ENCODE measurements around the gene MOSMO. TPM values are rescaled to one million over a fixed set of nuclear protein-coding genes. Genes with fewer than 3 reads are reported as not detected.
A peak's percentile ranks its signal among the peaks of the same experiment; 100 is the strongest.

The MOSMO gene
- polyA plus RNA-seq, 1 experiment = 7.3 TPM

DNA sequence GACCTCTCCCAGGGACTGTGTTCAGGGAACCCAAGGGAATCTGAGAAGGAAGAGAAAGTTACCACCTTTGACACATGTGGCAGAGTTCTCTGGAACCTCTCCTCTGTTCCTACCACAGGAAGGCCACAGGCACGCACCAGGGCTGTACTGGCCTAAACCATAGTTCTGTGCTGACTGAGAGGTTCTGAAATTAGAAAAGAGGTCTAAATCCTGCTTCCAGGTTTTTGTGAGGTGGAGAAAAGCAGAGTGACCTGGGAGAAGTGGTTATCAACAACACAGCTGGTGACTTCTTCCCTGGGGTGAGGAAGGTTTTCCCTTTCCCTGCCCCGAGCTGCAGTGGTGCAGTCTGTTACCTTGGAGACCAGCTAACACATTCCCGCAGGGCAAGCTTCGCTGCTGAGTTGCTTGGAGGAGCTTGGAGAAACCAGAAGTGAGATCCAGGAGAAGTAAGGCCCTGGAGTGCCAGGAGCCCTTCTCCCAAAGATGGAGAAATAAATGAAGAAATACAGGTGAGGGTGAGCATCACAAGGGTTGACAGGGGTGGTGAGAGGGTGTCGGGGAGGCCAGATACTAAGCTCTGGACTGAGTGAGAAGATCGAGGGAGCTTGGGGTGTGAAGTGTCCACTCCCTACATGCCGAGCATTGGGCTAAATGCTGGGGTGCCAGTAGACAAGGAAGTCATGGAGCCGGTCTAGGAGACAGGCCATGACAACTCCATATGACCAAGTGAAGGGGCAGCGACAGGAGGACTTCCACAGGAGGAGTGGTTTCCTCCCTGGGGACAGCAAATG lies 84.4 kb downstream of the MOSMO start, which contains the start of gene VWA3A:
VWA3A (plus strand) TSS at position 399 of the 791 bp plus-strand sequence; CDS start at position 496, 97 bp downstream.
- no peaks in the 10 kb centered on the region for H3K27me3 ChIP-seq (ENCODE audit: control insufficient read depth, insufficient read depth, low read length)
- DNase-seq (ENCODE audit: low read depth) = peak; percentile 31
- POLR2A ChIA-PET = no interaction called here
- CTCF ChIA-PET = interaction anchor here (0.8 to 6.1 kb wide), 9 partner anchors 8 to 102 kb away, joined by 3 to 40 read pairs (median 3); partner anchors contain the start of gene MOSMO
- TF ChIP-seq, protein P1, sequence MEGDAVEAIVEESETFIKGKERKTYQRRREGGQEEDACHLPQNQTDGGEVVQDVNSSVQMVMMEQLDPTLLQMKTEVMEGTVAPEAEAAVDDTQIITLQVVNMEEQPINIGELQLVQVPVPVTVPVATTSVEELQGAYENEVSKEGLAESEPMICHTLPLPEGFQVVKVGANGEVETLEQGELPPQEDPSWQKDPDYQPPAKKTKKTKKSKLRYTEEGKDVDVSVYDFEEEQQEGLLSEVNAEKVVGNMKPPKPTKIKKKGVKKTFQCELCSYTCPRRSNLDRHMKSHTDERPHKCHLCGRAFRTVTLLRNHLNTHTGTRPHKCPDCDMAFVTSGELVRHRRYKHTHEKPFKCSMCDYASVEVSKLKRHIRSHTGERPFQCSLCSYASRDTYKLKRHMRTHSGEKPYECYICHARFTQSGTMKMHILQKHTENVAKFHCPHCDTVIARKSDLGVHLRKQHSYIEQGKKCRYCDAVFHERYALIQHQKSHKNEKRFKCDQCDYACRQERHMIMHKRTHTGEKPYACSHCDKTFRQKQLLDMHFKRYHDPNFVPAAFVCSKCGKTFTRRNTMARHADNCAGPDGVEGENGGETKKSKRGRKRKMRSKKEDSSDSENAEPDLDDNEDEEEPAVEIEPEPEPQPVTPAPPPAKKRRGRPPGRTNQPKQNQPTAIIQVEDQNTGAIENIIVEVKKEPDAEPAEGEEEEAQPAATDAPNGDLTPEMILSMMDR (IDR thresholded peaks at IDR 0.05; ENCODE audit: insufficient read depth, low read depth, low read length) = no peak
- no peaks in the 10 kb centered on the region for H3K36me3 ChIP-seq (ENCODE audit: control insufficient read depth, insufficient read depth, low read length)
- H3K4me3 ChIP-seq (ENCODE audit: low read depth, low read length) = no peak within 1 kb of the TSS

DNA sequence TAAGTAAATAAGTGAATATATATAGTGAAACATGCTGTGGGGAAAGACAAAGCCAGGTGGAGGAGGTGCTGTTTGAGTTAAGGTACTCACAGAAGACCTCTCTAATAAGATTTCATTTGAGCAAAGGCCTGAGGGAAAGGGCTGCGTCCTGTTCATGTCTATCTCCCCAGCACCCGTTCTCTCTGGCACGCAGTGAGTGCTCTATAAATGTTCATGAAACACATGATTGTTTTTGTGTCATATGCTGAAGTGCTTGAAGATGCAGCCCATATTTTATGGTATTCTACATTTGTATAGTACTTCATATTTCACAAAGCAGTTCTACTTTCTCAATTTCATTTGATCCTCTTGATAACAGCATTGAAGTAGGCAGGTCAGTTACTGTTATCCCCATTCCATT lies 85.4 kb downstream of the MOSMO start:
- H3K27me3 ChIP-seq (ENCODE audit: control insufficient read depth, insufficient read depth, low read length) = no peaks in the 10 kb centered on the region
- no peak overlapping the region for H3K4me3 ChIP-seq (ENCODE audit: low read depth, low read length)
- TF ChIP-seq, protein P1 (IDR thresholded peaks at IDR 0.05; ENCODE audit: insufficient read depth, low read depth, low read length) = no peak
- POLR2A ChIA-PET = no interaction called here
- DNase-seq (ENCODE audit: low read depth) = no peak
- H3K36me3 ChIP-seq (ENCODE audit: control insufficient read depth, insufficient read depth, low read length) = no peaks in the 10 kb centered on the region
- CTCF ChIA-PET = interaction anchor here (1.4 to 6.1 kb wide), 3 partner anchors 15 to 95 kb away, joined by 5 to 40 read pairs (median 8); no protein-coding TSS in a partner anchor

DNA sequence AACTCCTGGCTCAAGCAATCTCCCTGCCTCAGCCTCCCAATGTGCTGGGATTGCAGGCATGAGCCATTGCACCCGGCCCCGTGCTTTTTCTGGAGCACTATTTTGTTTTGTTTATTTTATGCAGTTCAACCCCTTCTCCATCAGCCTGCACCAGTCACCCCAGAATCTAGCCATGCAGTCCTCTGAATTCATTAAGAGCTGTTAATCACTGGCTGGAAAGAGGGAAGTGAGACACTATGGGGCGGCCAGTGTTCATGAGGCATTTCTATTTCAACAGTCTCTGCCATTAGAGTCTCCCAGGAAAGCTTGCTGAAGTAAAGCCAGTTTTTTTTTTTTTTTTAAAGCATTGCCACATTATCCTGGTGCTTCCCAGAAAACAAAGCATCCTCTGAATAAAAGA lies 86.1 kb downstream of the MOSMO start:
- no peak overlapping the region for H3K4me3 ChIP-seq (ENCODE audit: low read depth, low read length)
- no peaks in the 10 kb centered on the region for H3K27me3 ChIP-seq (ENCODE audit: control insufficient read depth, insufficient read depth, low read length)
- no peaks in the 10 kb centered on the region for H3K36me3 ChIP-seq (ENCODE audit: control insufficient read depth, insufficient read depth, low read length)
- CTCF ChIA-PET = interaction anchor here (2.1 to 6.1 kb wide), 3 partner anchors 15 to 95 kb away, joined by 8 to 40 read pairs (median 8); no protein-coding TSS in a partner anchor
- POLR2A ChIA-PET = no interaction called here
- TF ChIP-seq, protein P1 (IDR thresholded peaks at IDR 0.05; ENCODE audit: insufficient read depth, low read depth, low read length) = no peak
- DNase-seq (ENCODE audit: low read depth) = no peak

DNA sequence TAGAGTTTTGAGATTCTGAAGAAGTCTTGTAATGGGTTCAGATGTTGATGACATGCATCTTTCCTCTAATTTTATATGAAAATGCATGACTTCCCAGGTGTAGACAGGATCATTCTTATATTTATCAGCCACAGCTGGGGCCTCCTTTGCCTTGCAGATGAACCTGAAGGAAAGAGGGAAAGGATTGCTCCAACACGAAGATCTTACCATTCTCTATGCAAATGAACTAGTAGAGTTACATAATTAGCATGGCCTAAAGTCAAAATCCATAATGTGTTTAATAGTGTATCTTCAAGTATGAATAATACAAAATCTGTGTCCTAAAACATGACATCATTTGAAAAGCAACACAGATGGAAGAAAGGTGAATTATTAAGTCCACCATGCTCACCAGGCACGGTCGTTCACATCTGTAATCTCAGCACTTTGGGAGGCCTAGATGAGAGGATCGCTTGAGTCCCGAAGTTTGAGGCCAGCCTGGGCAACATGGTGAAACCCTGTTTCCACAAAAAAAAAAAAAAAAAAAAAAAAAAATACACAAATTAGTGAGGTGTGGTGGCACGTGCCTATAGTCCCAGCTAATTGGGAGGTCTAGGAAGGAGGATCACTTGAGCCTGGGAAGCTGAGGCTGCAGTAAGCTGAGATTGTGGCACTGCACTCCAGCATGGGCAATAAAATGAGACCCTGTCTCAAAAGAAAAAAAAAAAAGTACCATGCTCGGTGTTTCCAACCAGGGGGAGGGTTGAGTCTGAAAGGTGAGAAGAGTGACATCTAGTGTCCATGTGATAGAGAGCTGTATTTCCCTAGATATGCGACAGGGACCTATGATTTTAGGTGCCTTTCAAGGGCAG lies 90.7 kb downstream of the MOSMO start:
- Histone ChIP-seq H3K36me3 (ENCODE audit: control insufficient read depth, insufficient read depth, low read length) (no peaks in the 10 kb centered on the region), H3K4me3 (ENCODE audit: low read depth, low read length) (no peak overlapping the region), H3K27me3 (ENCODE audit: control insufficient read depth, insufficient read depth, low read length) (no peaks in the 10 kb centered on the region)
- ChIA-PET POLR2A (interaction anchor here (0.5 to 0.6 kb wide), 2 partner anchors 11 to 156 kb away, joined by 3 to 4 read pairs; no protein-coding TSS in a partner anchor), CTCF (interaction anchor here (0.6 to 5.9 kb wide), 18 partner anchors 10 to 371 kb away, joined by 3 to 84 read pairs (median 8); partner anchors contain the start of genes MOSMO and PDZD9)
- DNase-seq (ENCODE audit: low read depth) = no peak
- TF ChIP-seq, protein P1 (IDR thresholded peaks at IDR 0.05; ENCODE audit: insufficient read depth, low read depth, low read length) = peak; percentile 74

Data from BJ (cell line).